ENCODE results near the gene RIMKLB.
"Not testable (repeated sequence)": the region's sequence is repeated elsewhere in the genome, so short reads cannot be mapped to it uniquely, and the experiment has no call there.

RIMKLB gene

GRCh38 chr12:8789341-8790013 is 91.7 kb downstream of the RIMKLB start:
- H3K27me3 ChIP-seq (ENCODE audit: insufficient read depth, poor library complexity, severe bottlenecking); H3K4me3 ChIP-seq (replicated peaks; ENCODE audit: insufficient read depth, low read length); H3K27ac ChIP-seq (replicated peaks); DNase-seq (ENCODE audit: low read depth in 1 of 2, low spot score in 1 of 2): not testable (repeated sequence)

- H3K4me3 ChIP-seq (replicated peaks; ENCODE audit: insufficient read depth, low read length); H3K27ac ChIP-seq (replicated peaks); DNase-seq (ENCODE audit: low read depth in 1 of 2, low spot score in 1 of 2); H3K27me3 ChIP-seq (ENCODE audit: insufficient read depth, poor library complexity, severe bottlenecking): not testable (repeated sequence)
These were observed 95.4 kb downstream of the RIMKLB start for GRCh38 chr12:8793226-8793625.

- H3K27me3 ChIP-seq (ENCODE audit: insufficient read depth, poor library complexity, severe bottlenecking); DNase-seq (ENCODE audit: low read depth in 1 of 2, low spot score in 1 of 2); H3K4me3 ChIP-seq (replicated peaks; ENCODE audit: insufficient read depth, low read length); H3K27ac ChIP-seq (replicated peaks): not testable (repeated sequence)
These were observed 96.8 kb downstream of the RIMKLB start for GRCh38 chr12:8794611-8795010.

GRCh38 chr12:8796831-8797626 is 99.2 kb downstream of the RIMKLB start:
- TF ChIP-seq REST (IDR thresholded peaks at IDR 0.05; ENCODE audit: insufficient replicate concordance, low read depth) (no peak), SPI1 (IDR thresholded peaks at IDR 0.05; ENCODE audit: borderline replicate concordance, low read depth) (no peak), CTCF (IDR thresholded peaks at IDR 0.05; ENCODE audit: insufficient read depth, low read length) (no peak), GABPA (IDR thresholded peaks at IDR 0.05; ENCODE audit: low read depth) (no peak), POLR2AphosphoS5 (IDR thresholded peaks at IDR 0.05; ENCODE audit: low read depth) (no peak)
- no peak overlapping the region for H3K4me3 ChIP-seq (replicated peaks; ENCODE audit: insufficient read depth, low read length)
- H3K27me3 ChIP-seq (ENCODE audit: insufficient read depth, poor library complexity, severe bottlenecking): no peaks in the 10 kb centered on the region
- DNase-seq (ENCODE audit: low read depth in 1 of 2, low spot score in 1 of 2): no peak
- H3K27ac ChIP-seq (replicated peaks): no peak overlapping the region

- not testable (repeated sequence) for DNase-seq (ENCODE audit: low read depth in 1 of 2, low spot score in 1 of 2); H3K27ac ChIP-seq (replicated peaks); H3K27me3 ChIP-seq (ENCODE audit: insufficient read depth, poor library complexity, severe bottlenecking); H3K4me3 ChIP-seq (replicated peaks; ENCODE audit: insufficient read depth, low read length)
These were observed 103.4 kb downstream of the RIMKLB start for GRCh38 chr12:8801213-8801612.

- H3K4me3 ChIP-seq (replicated peaks; ENCODE audit: insufficient read depth, low read length); H3K27ac ChIP-seq (replicated peaks); DNase-seq (ENCODE audit: low read depth in 1 of 2, low spot score in 1 of 2); H3K27me3 ChIP-seq (ENCODE audit: insufficient read depth, poor library complexity, severe bottlenecking): not testable (repeated sequence)
These were observed 107.0 kb downstream of the RIMKLB start for GRCh38 chr12:8804833-8805232.

- not testable (repeated sequence) for H3K27me3 ChIP-seq (ENCODE audit: insufficient read depth, poor library complexity, severe bottlenecking); DNase-seq (ENCODE audit: low read depth in 1 of 2, low spot score in 1 of 2); H3K27ac ChIP-seq (replicated peaks); H3K4me3 ChIP-seq (replicated peaks; ENCODE audit: insufficient read depth, low read length)
These were observed 107.7 kb downstream of the RIMKLB start for GRCh38 chr12:8805487-8805886.

GRCh38 chr12:8807084-8807483 is 109.3 kb downstream of the RIMKLB start:
- not testable (repeated sequence) for H3K27me3 ChIP-seq (ENCODE audit: insufficient read depth, poor library complexity, severe bottlenecking); DNase-seq (ENCODE audit: low read depth in 1 of 2, low spot score in 1 of 2); H3K4me3 ChIP-seq (replicated peaks; ENCODE audit: insufficient read depth, low read length); H3K27ac ChIP-seq (replicated peaks)

GRCh38 chr12:8810112-8810511 is 112.3 kb downstream of the RIMKLB start:
- DNase-seq (ENCODE audit: low read depth in 1 of 2, low spot score in 1 of 2); H3K27ac ChIP-seq (replicated peaks); H3K27me3 ChIP-seq (ENCODE audit: insufficient read depth, poor library complexity, severe bottlenecking); H3K4me3 ChIP-seq (replicated peaks; ENCODE audit: insufficient read depth, low read length): not testable (repeated sequence)

All from HL-60 (cell line).